SK-N-SH (cell line): ENCODE measurements around the gene PPARGC1A. TPM values are rescaled to one million over a fixed set of nuclear protein-coding genes. Genes with fewer than 3 reads are reported as not detected.

ENCODE experiments used
- CTCF ChIA-PET: fragments of 300-600, 350-600 bp; formaldehyde crosslinking; extraction: SDS; loops from one replicate; lab custom pipeline; 2021; lab: Yijun Ruan, JAX
- POLR2A ChIA-PET: fragments of 350-600 bp; sonication (Branson Sonifier 250); formaldehyde crosslinking; extraction: SDS; loops from one replicate; lab custom pipeline; 2020; ENCODE audit warnings: antibody characterized with exemption, inconsistent platforms; lab: Yijun Ruan, JAX
- DNase-seq: peaks from one replicate; pipeline ENCODE4 v3.0.0; 2012
- H2AFZ ChIP-seq: fragments of 200-600 bp; sonication (generic); 2 replicates; pipeline ENCODE4 v1.8.1; 2016; ENCODE audit warnings: antibody characterized with exemption, mild to moderate bottlenecking, low read depth
- H3F3A ChIP-seq: fragments of 200-600 bp; sonication (generic); replicated peaks from 2 replicates; pipeline ENCODE3; 2016; ENCODE audit warnings: antibody characterized with exemption, mild to moderate bottlenecking; ENCODE audit not compliant: insufficient read depth
- H3K27ac ChIP-seq, 2 experiments: fragments of 200-500 bp in 1 of 2; fragments of 200-600 bp in 1 of 2; sonication (Bioruptor generic) in 1 of 2; sonication (generic), shearing (Covaris generic) in 1 of 2; 2 replicates each; pipeline versions ENCODE4 v1.5.1 to v1.6.1; 2014 to 2016; ENCODE audit warnings: low read depth in 2 of 2, inconsistent platforms in 1 of 2, low read length in 1 of 2, mild to moderate bottlenecking in 1 of 2, mixed read lengths in 1 of 2
- H3K27me3 ChIP-seq: fragments of 200-600 bp; sonication (generic), shearing (Covaris generic); 2 replicates; pipeline ENCODE4 v1.6.1; 2016; ENCODE audit warnings: mixed run types; ENCODE audit not compliant: insufficient read depth
- H3K36me3 ChIP-seq, 2 experiments: fragments of 200-500 bp in 1 of 2; fragments of 200-600 bp in 1 of 2; sonication (Bioruptor generic) in 1 of 2; sonication (generic) in 1 of 2; replicated peaks in 1 of 2; 2 replicates each; pipeline versions ENCODE3 to v1.5.1; 2014 to 2016; ENCODE audit warnings: low read length in 1 of 2, mild to moderate bottlenecking in 1 of 2; ENCODE audit not compliant: insufficient read depth in 2 of 2, control insufficient read depth in 1 of 2
- H3K4me1 ChIP-seq, 2 experiments: fragments of 200-500 bp in 1 of 2; fragments of 200-600 bp in 1 of 2; sonication (Bioruptor generic) in 1 of 2; sonication (generic), shearing (Covaris generic) in 1 of 2; 2 replicates each; pipeline versions ENCODE4 v1.5.1 to v1.6.1; 2014 to 2016; ENCODE audit warnings: low read depth in 1 of 2, low read length in 1 of 2, mixed run types in 1 of 2; ENCODE audit not compliant: insufficient read depth in 2 of 2, control insufficient read depth in 1 of 2
- H3K4me2 ChIP-seq: fragments of 200-600 bp; sonication (generic), shearing (Covaris generic); 2 replicates; pipeline ENCODE4 v1.6.1; 2017; ENCODE audit warnings: mixed run types
- H3K4me3 ChIP-seq, 2 experiments: fragments of 200-500 bp in 1 of 2; fragments of 200-600 bp in 1 of 2; sonication (Bioruptor generic) in 1 of 2; sonication (generic), shearing (Covaris generic) in 1 of 2; 2 replicates each; pipeline versions ENCODE4 v1.5.1 to v1.8.1; 2014 to 2016; ENCODE audit warnings: low read depth in 2 of 2, inconsistent platforms in 1 of 2, low read length in 1 of 2, mild to moderate bottlenecking in 1 of 2, mixed read lengths in 1 of 2, moderate library complexity in 1 of 2
- H3K79me2 ChIP-seq: fragments of 200-600 bp; sonication (generic); 2 replicates; pipeline ENCODE4 v1.8.1; 2017; ENCODE audit warnings: mild to moderate bottlenecking; ENCODE audit not compliant: insufficient read depth
- H3K9ac ChIP-seq: fragments of 200-600 bp; sonication (generic); 2 replicates; pipeline ENCODE4 v1.6.1; 2017; ENCODE audit warnings: mixed run types
- H3K9me2 ChIP-seq: fragments of 200-600 bp; sonication (generic); 2 replicates; pipeline ENCODE4 v1.6.1; 2017; ENCODE audit warnings: mixed run types
- H3K9me3 ChIP-seq: fragments of 200-600 bp; sonication (generic); 2 replicates; pipeline ENCODE4 v1.6.1; 2017; ENCODE audit warnings: mixed run types, mild to moderate bottlenecking, moderate library complexity
- H4K20me1 ChIP-seq: fragments of 200-600 bp; sonication (generic); 2 replicates; pipeline ENCODE4 v1.6.1; 2017; ENCODE audit warnings: mild to moderate bottlenecking, mixed run types; ENCODE audit not compliant: insufficient read depth
- EP300 ChIP-seq, 2 experiments: IDR thresholded peaks; 2 replicates each; pipeline versions ENCODE4 v1.4.0 to v1.6.1; 2012; ENCODE audit warnings: borderline replicate concordance in 1 of 2, low read depth in 1 of 2, low read length in 1 of 2
- EZH2phosphoT487 ChIP-seq: fragments of 200-600 bp; sonication (generic); IDR thresholded peaks from 2 replicates; pipeline ENCODE4 v1.6.1; 2017; ENCODE audit warnings: low read depth, mixed run types, mild to moderate bottlenecking, antibody characterized with exemption, moderate library complexity, borderline replicate concordance
- FOSL2 ChIP-seq: IDR thresholded peaks from 2 replicates; pipeline ENCODE4 v1.4.0; 2012; ENCODE audit warnings: low read depth, mild to moderate bottlenecking, moderate library complexity, borderline replicate concordance
- FOXJ3 ChIP-seq: sonication (generic); formaldehyde crosslinking; IDR thresholded peaks from 2 replicates; pipeline ENCODE4 v1.5.1; 2020; ENCODE audit warnings: mild to moderate bottlenecking, missing genetic modification reagents
- FOXM1 ChIP-seq: IDR thresholded peaks from 2 replicates; pipeline ENCODE4 v1.4.0; 2012; ENCODE audit warnings: low read depth, mild to moderate bottlenecking
- GATA2 ChIP-seq: sonication (generic); formaldehyde crosslinking; IDR thresholded peaks from 2 replicates; pipeline ENCODE4 v1.5.0; 2020; ENCODE audit warnings: mild to moderate bottlenecking, missing genetic modification reagents
- JUND ChIP-seq: IDR thresholded peaks from 2 replicates; pipeline ENCODE4 v1.4.0; 2012
- MXI1 ChIP-seq: IDR thresholded peaks from 2 replicates; pipeline ENCODE4 v1.6.1; 2012; ENCODE audit warnings: mild to moderate bottlenecking, low read depth, low read length, improper control_type of control experiment
- NRF1 ChIP-seq: IDR thresholded peaks from 2 replicates; pipeline ENCODE4 v1.6.1; 2012; ENCODE audit warnings: low read depth, mild to moderate bottlenecking, low read length
- POLR2AphosphoS5 ChIP-seq: IDR thresholded peaks from 2 replicates; pipeline ENCODE4 v1.6.1; 2012; ENCODE audit warnings: low read depth, low read length
- RCOR1 ChIP-seq: fragments of 150-350 bp; IDR thresholded peaks from 2 replicates; pipeline ENCODE4 v1.6.1; 2017; ENCODE audit warnings: antibody characterized with exemption, low read length
- RFX5 ChIP-seq: IDR thresholded peaks from 2 replicates; pipeline ENCODE4 v1.6.1; 2012; ENCODE audit warnings: mild to moderate bottlenecking, improper control_type of control experiment, low read length
- SMC3 ChIP-seq: IDR thresholded peaks from 2 replicates; pipeline ENCODE4 v1.6.1; 2012; ENCODE audit warnings: low read depth, low read length, improper control_type of control experiment
- TAF1 ChIP-seq: IDR thresholded peaks from 2 replicates; pipeline ENCODE4 v1.6.1; 2012; ENCODE audit warnings: low read depth, mild to moderate bottlenecking, low read length, moderate library complexity, borderline replicate concordance
- TCF12 ChIP-seq: IDR thresholded peaks from 2 replicates; pipeline ENCODE4 v1.4.0; 2012
- TEAD4 ChIP-seq: IDR thresholded peaks from 2 replicates; pipeline ENCODE4 v1.4.0; 2012; ENCODE audit warnings: mild to moderate bottlenecking, borderline replicate concordance; ENCODE audit not compliant: insufficient read depth
- WGBS: methylation state at CpG from one replicate; pipeline ENCODE4 v1.1.6; 2017; ENCODE audit warnings: low lambda C conversion rate; 5-methylcytosine and 5-hydroxymethylcytosine counted together
- polyA plus RNA-seq, 3 experiments: library from polyadenylated mRNA; depleted of rRNA; stranded (reverse); fragments of >200 nt; gene quantifications; 2 replicates each; pipeline ENCODE4 v1.2.3, GENCODE V29; 2012
- TF ChIP-seq, protein P1 (sequence below): fragments of 200-600 bp; sonication (generic); IDR thresholded peaks from 2 replicates; pipeline ENCODE4 v1.6.1; 2017; ENCODE audit warnings: antibody characterized with exemption, mild to moderate bottlenecking, moderate library complexity
- TF ChIP-seq, protein P2 (sequence below): IDR thresholded peaks from 2 replicates; pipeline ENCODE4 v1.4.0; 2012; ENCODE audit warnings: low read depth
- TF ChIP-seq, protein P3 (sequence below): fragments of 150-350 bp; IDR thresholded peaks from 2 replicates; pipeline ENCODE4 v1.6.1; 2016; ENCODE audit warnings: mild to moderate bottlenecking, low read depth, low read length
- TF ChIP-seq, protein P4 (sequence below): IDR thresholded peaks from 2 replicates; pipeline ENCODE4 v1.4.0; 2012; ENCODE audit warnings: low read depth, borderline replicate concordance

Gene PPARGC1A
- polyA plus RNA-seq, 1 of the 3 experiments (the other 2 are of a cell fraction) = 0.07 TPM

DNA sequence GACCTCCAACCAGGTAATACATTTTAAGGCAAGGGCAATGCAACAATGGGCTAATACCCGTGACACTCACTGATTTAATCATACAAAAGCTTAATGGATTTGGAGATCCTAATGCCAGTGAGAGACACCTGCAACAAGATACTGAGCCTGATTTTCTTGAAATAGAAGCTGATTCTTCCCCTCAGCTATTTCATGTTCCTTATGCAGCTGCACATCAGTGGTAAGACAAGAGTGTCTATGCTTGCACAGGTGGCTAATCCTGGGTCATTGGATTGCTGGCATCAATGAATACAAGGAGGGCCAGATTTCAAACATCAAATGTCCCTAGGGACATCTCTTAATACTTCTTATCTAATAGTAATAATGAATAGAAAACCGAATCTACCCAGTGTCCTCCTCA, 139.7 kb downstream of the PPARGC1A start:
- no peaks in the 10 kb centered on the region for H3K9me3 ChIP-seq
- DNase-seq = no peak
- 16% methylated on average over 2 of the region's 2 CpGs for WGBS

DNA sequence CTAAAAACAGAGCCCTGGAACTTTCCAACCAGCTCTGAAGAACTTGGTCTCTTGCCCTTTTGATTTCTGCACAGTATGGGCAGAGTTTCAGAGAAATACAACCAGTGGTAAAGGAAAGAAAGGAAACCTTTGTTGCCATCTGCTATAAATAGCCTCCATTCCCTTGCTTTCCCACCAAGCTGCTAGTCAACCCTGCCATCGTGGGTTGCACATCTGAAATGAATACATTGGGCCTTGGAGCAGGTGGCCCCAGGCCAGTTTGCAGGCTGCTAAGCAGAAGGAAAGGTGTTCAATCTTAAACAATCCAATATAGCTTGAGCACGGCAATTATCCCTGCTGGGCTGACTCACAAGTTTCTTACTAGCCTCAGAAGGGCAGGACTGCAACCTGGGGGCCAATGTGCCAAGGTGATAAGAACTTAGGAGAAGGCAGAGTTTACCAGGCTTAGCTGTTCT, 142.5 kb downstream of the PPARGC1A start:
- DNase-seq = no peak
- Histone ChIP-seq H3K9ac (no peak overlapping the region), H3K79me2 (no peaks in the 10 kb centered on the region), H3K36me3 (no peaks in the 10 kb centered on the region), H3K4me3 (no peak overlapping the region), H2AFZ (no peak overlapping the region), H3F3A (no peaks in the 10 kb centered on the region), H3K27ac (no peak overlapping the region), H4K20me1 (no peaks in the 10 kb centered on the region), H3K27me3 (no peaks in the 10 kb centered on the region), H3K9me2 (no peaks in the 10 kb centered on the region), H3K4me1 (no peaks in the 10 kb centered on the region), H3K9me3 (no peaks in the 10 kb centered on the region), H3K4me2 (no peak overlapping the region)
- ChIA-PET POLR2A (no interaction called here), CTCF (no interaction called here)
- WGBS = 10% methylated on average over 2 of the region's 2 CpGs
- TF ChIP-seq MXI1 = no peak
- no peak for TF ChIP-seq GATA2 (CRISPR knock-in tag)
- TF ChIP-seq TEAD4 = no peak
- no peak for TF ChIP-seq NRF1
- no peak for TF ChIP-seq JUND
- no peak for TF ChIP-seq FOXJ3 (CRISPR knock-in tag)

More for the DNA sequence above, 139.7 kb downstream of the PPARGC1A start:
- Histone ChIP-seq H3K9me2 (no peaks in the 10 kb centered on the region), H3K27me3 (no peaks in the 10 kb centered on the region), H3K4me1 (no peaks in the 10 kb centered on the region), H3K27ac (no peak overlapping the region), H3K36me3 (no peaks in the 10 kb centered on the region), H2AFZ (no peak overlapping the region), H3F3A (no peaks in the 10 kb centered on the region), H4K20me1 (no peaks in the 10 kb centered on the region), H3K4me3 (no peak overlapping the region), H3K9ac (no peak overlapping the region), H3K79me2 (no peaks in the 10 kb centered on the region), H3K4me2 (no peak overlapping the region)
- ChIA-PET CTCF (no interaction called here), POLR2A (no interaction called here)
- TF ChIP-seq TAF1 = no peak
- TF ChIP-seq FOXM1 = no peak
- no peak for TF ChIP-seq RCOR1
- no peak for TF ChIP-seq GATA2 (CRISPR knock-in tag)
- TF ChIP-seq, all 33 proteins: peak for 0

DNA sequence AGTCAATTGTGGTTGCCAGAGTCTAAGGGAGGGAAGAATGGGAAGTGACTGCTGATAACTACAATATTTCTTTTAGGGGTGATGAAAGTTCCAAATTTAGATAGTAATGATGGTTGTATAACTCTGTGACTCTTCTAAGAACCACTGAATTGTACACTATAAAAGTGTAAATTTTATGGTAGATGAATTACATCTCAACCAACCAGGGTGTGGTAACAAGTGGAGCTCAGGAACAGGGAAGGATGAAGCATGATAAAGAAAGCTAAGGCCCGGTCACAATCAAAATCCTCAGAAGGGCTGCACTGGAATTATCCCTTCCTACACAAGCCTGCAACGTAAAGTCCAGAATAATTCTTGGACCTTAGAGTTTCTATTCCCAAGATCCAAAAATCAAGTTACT, 143.2 kb downstream of the PPARGC1A start:
- Histone ChIP-seq H3K9me3 (no peaks in the 10 kb centered on the region), H3K4me2 (no peak overlapping the region), H2AFZ (no peak overlapping the region), H3K9ac (no peak overlapping the region), H3K4me3 (no peak overlapping the region), H3K36me3 (no peaks in the 10 kb centered on the region), H4K20me1 (no peaks in the 10 kb centered on the region), H3K4me1 (no peaks in the 10 kb centered on the region), H3K79me2 (no peaks in the 10 kb centered on the region), H3K9me2 (no peaks in the 10 kb centered on the region), H3K27ac (no peak overlapping the region), H3F3A (no peaks in the 10 kb centered on the region), H3K27me3 (no peaks in the 10 kb centered on the region)
- ChIA-PET CTCF (no interaction called here), POLR2A (no interaction called here)
- DNase-seq = no peak
- WGBS = 26% methylated on average over 2 of the region's 2 CpGs
- TF ChIP-seq GATA2 (CRISPR knock-in tag) (no peak), NRF1 (no peak), FOXM1 (no peak), FOSL2 (no peak), EZH2phosphoT487 (no peak), POLR2AphosphoS5 (no peak), RFX5 (no peak), SMC3 (no peak), TCF12 (no peak), EP300 (IDR thresholded peaks at IDR 0.05; ENCODE audit: borderline replicate concordance in 1 of 2, low read depth in 1 of 2, low read length in 1 of 2) (no peak), RCOR1 (no peak)
- TF ChIP-seq, protein P1, sequence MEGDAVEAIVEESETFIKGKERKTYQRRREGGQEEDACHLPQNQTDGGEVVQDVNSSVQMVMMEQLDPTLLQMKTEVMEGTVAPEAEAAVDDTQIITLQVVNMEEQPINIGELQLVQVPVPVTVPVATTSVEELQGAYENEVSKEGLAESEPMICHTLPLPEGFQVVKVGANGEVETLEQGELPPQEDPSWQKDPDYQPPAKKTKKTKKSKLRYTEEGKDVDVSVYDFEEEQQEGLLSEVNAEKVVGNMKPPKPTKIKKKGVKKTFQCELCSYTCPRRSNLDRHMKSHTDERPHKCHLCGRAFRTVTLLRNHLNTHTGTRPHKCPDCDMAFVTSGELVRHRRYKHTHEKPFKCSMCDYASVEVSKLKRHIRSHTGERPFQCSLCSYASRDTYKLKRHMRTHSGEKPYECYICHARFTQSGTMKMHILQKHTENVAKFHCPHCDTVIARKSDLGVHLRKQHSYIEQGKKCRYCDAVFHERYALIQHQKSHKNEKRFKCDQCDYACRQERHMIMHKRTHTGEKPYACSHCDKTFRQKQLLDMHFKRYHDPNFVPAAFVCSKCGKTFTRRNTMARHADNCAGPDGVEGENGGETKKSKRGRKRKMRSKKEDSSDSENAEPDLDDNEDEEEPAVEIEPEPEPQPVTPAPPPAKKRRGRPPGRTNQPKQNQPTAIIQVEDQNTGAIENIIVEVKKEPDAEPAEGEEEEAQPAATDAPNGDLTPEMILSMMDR = no peak
- TF ChIP-seq, protein P2, sequence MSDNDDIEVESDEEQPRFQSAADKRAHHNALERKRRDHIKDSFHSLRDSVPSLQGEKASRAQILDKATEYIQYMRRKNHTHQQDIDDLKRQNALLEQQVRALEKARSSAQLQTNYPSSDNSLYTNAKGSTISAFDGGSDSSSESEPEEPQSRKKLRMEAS = no peak
- TF ChIP-seq, protein P3, sequence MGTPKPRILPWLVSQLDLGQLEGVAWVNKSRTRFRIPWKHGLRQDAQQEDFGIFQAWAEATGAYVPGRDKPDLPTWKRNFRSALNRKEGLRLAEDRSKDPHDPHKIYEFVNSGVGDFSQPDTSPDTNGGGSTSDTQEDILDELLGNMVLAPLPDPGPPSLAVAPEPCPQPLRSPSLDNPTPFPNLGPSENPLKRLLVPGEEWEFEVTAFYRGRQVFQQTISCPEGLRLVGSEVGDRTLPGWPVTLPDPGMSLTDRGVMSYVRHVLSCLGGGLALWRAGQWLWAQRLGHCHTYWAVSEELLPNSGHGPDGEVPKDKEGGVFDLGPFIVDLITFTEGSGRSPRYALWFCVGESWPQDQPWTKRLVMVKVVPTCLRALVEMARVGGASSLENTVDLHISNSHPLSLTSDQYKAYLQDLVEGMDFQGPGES = no peak
- TF ChIP-seq, protein P4, sequence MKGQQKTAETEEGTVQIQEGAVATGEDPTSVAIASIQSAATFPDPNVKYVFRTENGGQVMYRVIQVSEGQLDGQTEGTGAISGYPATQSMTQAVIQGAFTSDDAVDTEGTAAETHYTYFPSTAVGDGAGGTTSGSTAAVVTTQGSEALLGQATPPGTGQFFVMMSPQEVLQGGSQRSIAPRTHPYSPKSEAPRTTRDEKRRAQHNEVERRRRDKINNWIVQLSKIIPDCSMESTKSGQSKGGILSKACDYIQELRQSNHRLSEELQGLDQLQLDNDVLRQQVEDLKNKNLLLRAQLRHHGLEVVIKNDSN = no peak
